Thyroid gland (tissue), 4 donors: ENCODE data around the gene TMEM186.
"Not testable (repeated sequence)": the region's sequence is repeated elsewhere in the genome, so short reads cannot be mapped to it uniquely, and the experiment has no call there.

Source experiments
- POLR2A ChIP-seq, 2 donors: fragments of 450-650 bp; IDR thresholded peaks; one replicate each; pipeline ENCODE4 v1.6.1; 2017; ENCODE audit warnings: antibody characterized with exemption in 2 of 2, mild to moderate bottlenecking in 2 of 2, moderate library complexity in 1 of 2
- TF ChIP-seq, protein P1 (sequence below), 6 experiments: fragments of 200-600 bp in 3 of 6; fragments of 450-650 bp in 3 of 6; sonication (generic) in 3 of 6; IDR thresholded peaks; one replicate each; pipeline ENCODE4 v1.5.1; 2016 to 2019; ENCODE audit warnings: antibody characterized with exemption in 6 of 6, mild to moderate bottlenecking in 2 of 6, inconsistent platforms in 1 of 6, moderate library complexity in 1 of 6

DNA sequence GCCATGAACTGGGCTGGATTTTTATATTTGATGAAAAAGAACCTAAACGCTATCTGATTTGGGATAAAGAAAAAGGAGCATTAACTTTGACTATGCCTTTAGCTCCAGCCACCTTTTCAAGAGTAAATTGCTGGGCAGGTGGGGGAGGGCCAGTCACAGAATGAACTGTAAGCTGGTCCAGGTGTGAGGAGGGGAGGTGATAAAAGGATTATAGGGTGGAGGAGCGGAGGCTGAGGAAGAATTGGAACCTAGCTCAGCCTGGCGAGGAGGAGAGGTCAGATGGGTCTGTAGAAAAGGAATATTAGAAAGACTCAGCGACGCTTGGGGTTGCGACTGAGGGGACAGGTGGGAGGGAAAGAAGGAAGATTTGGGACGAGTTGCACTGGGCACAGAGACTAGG lies 39.4 kb upstream of the TMEM186 start:
- TF ChIP-seq, protein P1, sequence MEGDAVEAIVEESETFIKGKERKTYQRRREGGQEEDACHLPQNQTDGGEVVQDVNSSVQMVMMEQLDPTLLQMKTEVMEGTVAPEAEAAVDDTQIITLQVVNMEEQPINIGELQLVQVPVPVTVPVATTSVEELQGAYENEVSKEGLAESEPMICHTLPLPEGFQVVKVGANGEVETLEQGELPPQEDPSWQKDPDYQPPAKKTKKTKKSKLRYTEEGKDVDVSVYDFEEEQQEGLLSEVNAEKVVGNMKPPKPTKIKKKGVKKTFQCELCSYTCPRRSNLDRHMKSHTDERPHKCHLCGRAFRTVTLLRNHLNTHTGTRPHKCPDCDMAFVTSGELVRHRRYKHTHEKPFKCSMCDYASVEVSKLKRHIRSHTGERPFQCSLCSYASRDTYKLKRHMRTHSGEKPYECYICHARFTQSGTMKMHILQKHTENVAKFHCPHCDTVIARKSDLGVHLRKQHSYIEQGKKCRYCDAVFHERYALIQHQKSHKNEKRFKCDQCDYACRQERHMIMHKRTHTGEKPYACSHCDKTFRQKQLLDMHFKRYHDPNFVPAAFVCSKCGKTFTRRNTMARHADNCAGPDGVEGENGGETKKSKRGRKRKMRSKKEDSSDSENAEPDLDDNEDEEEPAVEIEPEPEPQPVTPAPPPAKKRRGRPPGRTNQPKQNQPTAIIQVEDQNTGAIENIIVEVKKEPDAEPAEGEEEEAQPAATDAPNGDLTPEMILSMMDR (IDR thresholded peaks at IDR 0.05) = not testable (repeated sequence)
- not testable (repeated sequence) for TF ChIP-seq POLR2A (IDR thresholded peaks at IDR 0.05)
